ENCODE data around the gene ACTRT2. TPM values are rescaled to one million over a fixed set of nuclear protein-coding genes. Genes with fewer than 3 reads are reported as not detected.

The ACTRT2 gene
- polyA plus RNA-seq, 1 of the 3 experiments (the other 2 are of a cell fraction) = not detected

DNA sequence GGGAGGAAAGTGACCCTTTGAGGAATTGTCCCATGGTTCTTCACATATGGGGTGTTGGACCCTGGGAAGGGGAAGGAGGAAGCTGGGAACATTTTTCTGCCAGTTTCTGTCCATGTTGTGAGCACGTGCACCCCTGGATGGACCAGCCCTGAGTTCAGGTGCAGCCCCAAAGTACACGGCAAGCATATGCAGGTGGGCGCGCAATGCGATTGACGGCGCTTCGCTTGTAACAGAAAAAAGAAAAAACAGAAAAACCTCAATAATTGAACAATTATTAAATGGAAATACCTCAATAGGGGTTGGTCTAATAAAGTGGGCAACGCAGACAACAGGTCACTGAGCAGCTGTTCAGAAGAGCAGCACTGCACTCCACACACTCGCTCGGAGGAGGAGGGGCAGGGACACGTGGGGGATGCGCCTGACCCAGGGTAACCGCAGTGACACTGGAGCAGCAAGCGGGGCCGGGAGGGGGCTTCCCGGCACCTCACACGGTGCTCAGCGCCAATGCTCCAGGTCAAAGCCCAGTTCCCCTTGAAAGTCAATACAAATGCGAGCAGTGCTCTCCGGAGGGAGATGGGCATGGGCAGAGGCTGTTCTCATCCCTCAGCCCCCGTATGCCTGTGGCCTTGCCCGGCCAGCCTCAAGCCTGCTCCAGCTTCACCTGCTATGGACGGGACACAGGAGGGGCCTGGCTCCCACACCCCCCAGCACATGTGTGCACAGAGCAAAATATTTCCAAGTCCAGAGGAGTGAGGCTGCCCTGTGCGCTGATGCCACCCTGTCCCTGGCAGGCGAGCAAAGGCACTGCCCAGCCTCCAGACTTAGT lies 6.6 kb upstream of the ACTRT2 start:
- Histone ChIP-seq H2AFZ (ENCODE audit: low read depth) (no peak overlapping the region), H3K79me2 (ENCODE audit: insufficient read depth) (no peaks in the 10 kb centered on the region), H3K27me3 (ENCODE audit: insufficient read depth) (peaks cover 12% of the 10 kb centered on the region; the same call in 1 of the 2 replicates), H3K9me2 (no peaks in the 10 kb centered on the region), H3K36me3 (replicated peaks in 1 of 2; ENCODE audit: control insufficient read depth in 1 of 2, insufficient read depth in 2 of 2, low read length in 1 of 2) (no peaks in the 10 kb centered on the region), H3K9ac (no peak overlapping the region), H3K4me1 (ENCODE audit: control insufficient read depth in 1 of 2, insufficient read depth in 2 of 2, low read depth in 1 of 2, low read length in 1 of 2) (no peaks in the 10 kb centered on the region), H3K4me3 (ENCODE audit: low read depth in 2 of 2, low read length in 1 of 2) (no peak overlapping the region), H3K4me2 (no peak overlapping the region), H3F3A (replicated peaks; ENCODE audit: insufficient read depth) (no peaks in the 10 kb centered on the region), H4K20me1 (ENCODE audit: insufficient read depth) (no peaks in the 10 kb centered on the region), H3K9me3 (no peaks in the 10 kb centered on the region), H3K27ac (ENCODE audit: low read depth in 2 of 2, low read length in 1 of 2) (no peak overlapping the region)
- CTCF ChIA-PET = interaction anchor here (1.3 kb wide), 1 partner anchor 410 kb away, joined by 6 read pairs; no protein-coding TSS in a partner anchor
- 45% methylated on average over 14 of the region's 26 CpGs for WGBS (ENCODE audit: low lambda C conversion rate)
- no peak for TF ChIP-seq YY1 (IDR thresholded peaks at IDR 0.05; ENCODE audit: low read depth)
- TF ChIP-seq, protein P1, sequence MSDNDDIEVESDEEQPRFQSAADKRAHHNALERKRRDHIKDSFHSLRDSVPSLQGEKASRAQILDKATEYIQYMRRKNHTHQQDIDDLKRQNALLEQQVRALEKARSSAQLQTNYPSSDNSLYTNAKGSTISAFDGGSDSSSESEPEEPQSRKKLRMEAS (IDR thresholded peaks at IDR 0.05; ENCODE audit: low read depth) = no peak
- TF ChIP-seq FOXM1 (IDR thresholded peaks at IDR 0.05; ENCODE audit: low read depth) = no peak
- no peak for TF ChIP-seq RXRA (IDR thresholded peaks at IDR 0.05; ENCODE audit: borderline replicate concordance, low read depth)
- TF ChIP-seq GATA2 (CRISPR knock-in tag; IDR thresholded peaks at IDR 0.05) = no peak
- TF ChIP-seq, protein P2, sequence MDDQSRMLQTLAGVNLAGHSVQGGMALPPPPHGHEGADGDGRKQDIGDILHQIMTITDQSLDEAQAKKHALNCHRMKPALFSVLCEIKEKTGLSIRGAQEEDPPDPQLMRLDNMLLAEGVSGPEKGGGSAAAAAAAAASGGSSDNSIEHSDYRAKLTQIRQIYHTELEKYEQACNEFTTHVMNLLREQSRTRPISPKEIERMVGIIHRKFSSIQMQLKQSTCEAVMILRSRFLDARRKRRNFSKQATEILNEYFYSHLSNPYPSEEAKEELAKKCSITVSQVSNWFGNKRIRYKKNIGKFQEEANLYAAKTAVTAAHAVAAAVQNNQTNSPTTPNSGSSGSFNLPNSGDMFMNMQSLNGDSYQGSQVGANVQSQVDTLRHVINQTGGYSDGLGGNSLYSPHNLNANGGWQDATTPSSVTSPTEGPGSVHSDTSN (IDR thresholded peaks at IDR 0.05) = no peak
- no peak for TF ChIP-seq ELF1 (IDR thresholded peaks at IDR 0.05)
- no peak for TF ChIP-seq RAD21 (IDR thresholded peaks at IDR 0.05; ENCODE audit: low read length)
- no peak for TF ChIP-seq RFX5 (IDR thresholded peaks at IDR 0.05; ENCODE audit: low read length)
- TF ChIP-seq POLR2AphosphoS5 (IDR thresholded peaks at IDR 0.05; ENCODE audit: low read depth, low read length) = no peak
- TF ChIP-seq, protein P3, sequence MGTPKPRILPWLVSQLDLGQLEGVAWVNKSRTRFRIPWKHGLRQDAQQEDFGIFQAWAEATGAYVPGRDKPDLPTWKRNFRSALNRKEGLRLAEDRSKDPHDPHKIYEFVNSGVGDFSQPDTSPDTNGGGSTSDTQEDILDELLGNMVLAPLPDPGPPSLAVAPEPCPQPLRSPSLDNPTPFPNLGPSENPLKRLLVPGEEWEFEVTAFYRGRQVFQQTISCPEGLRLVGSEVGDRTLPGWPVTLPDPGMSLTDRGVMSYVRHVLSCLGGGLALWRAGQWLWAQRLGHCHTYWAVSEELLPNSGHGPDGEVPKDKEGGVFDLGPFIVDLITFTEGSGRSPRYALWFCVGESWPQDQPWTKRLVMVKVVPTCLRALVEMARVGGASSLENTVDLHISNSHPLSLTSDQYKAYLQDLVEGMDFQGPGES (IDR thresholded peaks at IDR 0.05; ENCODE audit: low read depth, low read length) = no peak
- TF ChIP-seq EZH2phosphoT487 (IDR thresholded peaks at IDR 0.05; ENCODE audit: borderline replicate concordance, low read depth) = no peak
- TF ChIP-seq, protein P4, sequence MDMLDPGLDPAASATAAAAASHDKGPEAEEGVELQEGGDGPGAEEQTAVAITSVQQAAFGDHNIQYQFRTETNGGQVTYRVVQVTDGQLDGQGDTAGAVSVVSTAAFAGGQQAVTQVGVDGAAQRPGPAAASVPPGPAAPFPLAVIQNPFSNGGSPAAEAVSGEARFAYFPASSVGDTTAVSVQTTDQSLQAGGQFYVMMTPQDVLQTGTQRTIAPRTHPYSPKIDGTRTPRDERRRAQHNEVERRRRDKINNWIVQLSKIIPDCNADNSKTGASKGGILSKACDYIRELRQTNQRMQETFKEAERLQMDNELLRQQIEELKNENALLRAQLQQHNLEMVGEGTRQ (IDR thresholded peaks at IDR 0.05; ENCODE audit: borderline replicate concordance, low read depth, low read length) = no peak
- DNase-seq = no peak
- POLR2A ChIA-PET = no interaction called here

DNA sequence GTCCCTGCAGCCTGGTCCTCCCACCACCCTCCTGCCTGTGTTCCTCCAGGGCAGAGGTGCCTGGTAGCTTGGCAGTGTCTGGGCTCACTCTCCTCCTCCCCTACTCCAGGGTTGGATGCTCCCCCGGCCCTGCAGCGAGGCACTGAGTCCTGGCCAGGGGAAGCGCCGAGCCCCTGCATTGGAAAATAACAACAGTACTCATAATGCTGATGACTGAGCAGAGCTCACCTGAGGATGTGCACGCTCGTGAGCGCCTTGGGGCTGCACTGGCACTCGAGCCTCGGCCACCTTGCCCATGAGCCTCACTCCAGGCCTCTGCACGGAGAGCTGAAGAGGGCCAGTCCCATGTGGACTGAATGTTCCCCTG lies 6.0 kb upstream of the ACTRT2 start:
- no peaks in the 10 kb centered on the region for H3K9me2 ChIP-seq
- no peaks in the 10 kb centered on the region for H3F3A ChIP-seq (replicated peaks; ENCODE audit: insufficient read depth)
- ChIA-PET POLR2A (no interaction called here), CTCF (interaction anchor here (1.3 kb wide), 1 partner anchor 409 kb away, joined by 6 read pairs; no protein-coding TSS in a partner anchor)
- TF ChIP-seq, protein P1 (IDR thresholded peaks at IDR 0.05; ENCODE audit: low read depth) = no peak
- no peak for TF ChIP-seq YY1 (IDR thresholded peaks at IDR 0.05; ENCODE audit: low read depth)
- no peak for TF ChIP-seq RAD21 (IDR thresholded peaks at IDR 0.05; ENCODE audit: low read length)
- TF ChIP-seq, protein P2 (IDR thresholded peaks at IDR 0.05) = no peak
- TF ChIP-seq, protein P5, sequence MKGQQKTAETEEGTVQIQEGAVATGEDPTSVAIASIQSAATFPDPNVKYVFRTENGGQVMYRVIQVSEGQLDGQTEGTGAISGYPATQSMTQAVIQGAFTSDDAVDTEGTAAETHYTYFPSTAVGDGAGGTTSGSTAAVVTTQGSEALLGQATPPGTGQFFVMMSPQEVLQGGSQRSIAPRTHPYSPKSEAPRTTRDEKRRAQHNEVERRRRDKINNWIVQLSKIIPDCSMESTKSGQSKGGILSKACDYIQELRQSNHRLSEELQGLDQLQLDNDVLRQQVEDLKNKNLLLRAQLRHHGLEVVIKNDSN (IDR thresholded peaks at IDR 0.05; ENCODE audit: borderline replicate concordance, low read depth) = no peak
- TF ChIP-seq, protein P4 (IDR thresholded peaks at IDR 0.05; ENCODE audit: borderline replicate concordance, low read depth, low read length) = no peak
- H3K9me3 ChIP-seq = no peaks in the 10 kb centered on the region
- H3K9ac ChIP-seq = no peak overlapping the region
- no peaks in the 10 kb centered on the region for H3K36me3 ChIP-seq (replicated peaks in 1 of 2; ENCODE audit: control insufficient read depth in 1 of 2, insufficient read depth in 2 of 2, low read length in 1 of 2)
- no peak overlapping the region for H2AFZ ChIP-seq (ENCODE audit: low read depth)
- no peak overlapping the region for H3K27ac ChIP-seq (ENCODE audit: low read depth in 2 of 2, low read length in 1 of 2)
- no peak overlapping the region for H3K4me3 ChIP-seq (ENCODE audit: low read depth in 2 of 2, low read length in 1 of 2)
- no peak for DNase-seq
- no peaks in the 10 kb centered on the region for H4K20me1 ChIP-seq (ENCODE audit: insufficient read depth)
- no peaks in the 10 kb centered on the region for H3K79me2 ChIP-seq (ENCODE audit: insufficient read depth)
- H3K4me2 ChIP-seq = no peak overlapping the region
- peaks cover 12% of the 10 kb centered on the region; the same call in 1 of the 2 replicates for H3K27me3 ChIP-seq (ENCODE audit: insufficient read depth)
- no peaks in the 10 kb centered on the region for H3K4me1 ChIP-seq (ENCODE audit: control insufficient read depth in 1 of 2, insufficient read depth in 2 of 2, low read depth in 1 of 2, low read length in 1 of 2)
- 0% methylated on average over 7 of the region's 10 CpGs for WGBS (ENCODE audit: low lambda C conversion rate)

All from SK-N-SH (cell line).